Mesodermal cell (in vitro differentiated cells): ENCODE data around the gene LAIR1.
"Not testable (repeated sequence)": the region's sequence is repeated elsewhere in the genome, so short reads cannot be mapped to it uniquely, and the experiment has no call there.

ENCODE experiments used
- H3K27ac ChIP-seq: 2 replicates; pipeline ENCODE4 v1.7.0; 2013; ENCODE audit warnings: mild to moderate bottlenecking, low read depth, low read length, moderate library complexity; ENCODE audit not compliant: severe bottlenecking
- H3K36me3 ChIP-seq: 2 replicates; pipeline ENCODE4 v1.7.1; 2013; ENCODE audit warnings: mild to moderate bottlenecking, low read length, moderate library complexity; ENCODE audit not compliant: control insufficient read depth, insufficient read depth
- H3K4me1 ChIP-seq: one replicate; pipeline ENCODE4 v1.7.1; 2013; ENCODE audit warnings: mild to moderate bottlenecking, low read length; ENCODE audit not compliant: insufficient read depth, control insufficient read depth, poor library complexity, severe bottlenecking
- H3K4me3 ChIP-seq: 2 replicates; pipeline ENCODE4 v1.7.0; 2013; ENCODE audit warnings: low read length, control low read depth, mild to moderate bottlenecking; ENCODE audit not compliant: insufficient read depth, poor library complexity, severe bottlenecking; ENCODE audit errors: extremely low read depth
- H3K9me3 ChIP-seq: 2 replicates; pipeline ENCODE4 v1.7.1; 2013; ENCODE audit warnings: mild to moderate bottlenecking, low read length, moderate library complexity; ENCODE audit not compliant: control insufficient read depth
- WGBS, 2 experiments: methylation state at CpG; one replicate each; pipeline ENCODE4 v1.1.5; 2013; ENCODE audit warnings: missing lambda C conversion rate in 2 of 2; ENCODE audit not compliant: insufficient coverage in 2 of 2; 5-methylcytosine and 5-hydroxymethylcytosine counted together

LAIR1 gene

DNA sequence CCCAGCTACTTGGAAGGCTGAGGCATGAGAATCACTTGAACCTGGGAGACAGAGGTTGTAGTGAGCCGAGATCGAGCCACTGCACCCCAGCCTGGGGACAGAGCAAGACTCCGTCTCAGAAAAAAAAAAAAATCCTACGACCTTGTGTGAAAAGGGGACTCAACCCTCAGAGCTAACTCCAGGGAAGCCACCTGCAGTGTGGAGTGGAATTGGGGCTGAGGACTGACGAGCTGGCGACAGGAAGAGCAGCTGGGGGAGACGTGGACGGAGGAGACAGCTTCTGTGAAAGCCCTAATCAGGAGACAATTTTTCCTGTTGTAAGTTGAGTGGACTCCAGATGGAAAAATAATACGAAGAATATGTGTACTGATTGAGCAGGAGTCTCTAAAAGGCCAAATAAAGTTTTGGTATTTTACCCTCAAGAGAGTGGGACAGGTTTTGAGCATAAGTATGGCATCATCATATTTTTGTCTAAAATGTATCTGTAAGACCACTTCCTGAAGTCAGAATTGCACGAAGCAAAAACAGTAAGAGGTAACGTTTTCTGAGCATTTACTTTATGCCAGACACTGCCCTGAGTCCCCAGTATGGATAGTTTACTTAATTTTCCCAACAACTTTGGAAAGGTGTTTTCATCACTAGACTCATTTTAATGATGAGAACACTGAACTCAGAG is 12.0 kb upstream of the LAIR1 start:
- Histone ChIP-seq H3K9me3 (no peaks in the 10 kb centered on the region), H3K36me3 (no peaks in the 10 kb centered on the region), H3K27ac (no peak overlapping the region), H3K4me1 (no peaks in the 10 kb centered on the region), H3K4me3 (no peak overlapping the region)
- 77 to 80% methylated on average over 7 to 10 of the region's 11 CpGs for WGBS, 2 experiments

DNA sequence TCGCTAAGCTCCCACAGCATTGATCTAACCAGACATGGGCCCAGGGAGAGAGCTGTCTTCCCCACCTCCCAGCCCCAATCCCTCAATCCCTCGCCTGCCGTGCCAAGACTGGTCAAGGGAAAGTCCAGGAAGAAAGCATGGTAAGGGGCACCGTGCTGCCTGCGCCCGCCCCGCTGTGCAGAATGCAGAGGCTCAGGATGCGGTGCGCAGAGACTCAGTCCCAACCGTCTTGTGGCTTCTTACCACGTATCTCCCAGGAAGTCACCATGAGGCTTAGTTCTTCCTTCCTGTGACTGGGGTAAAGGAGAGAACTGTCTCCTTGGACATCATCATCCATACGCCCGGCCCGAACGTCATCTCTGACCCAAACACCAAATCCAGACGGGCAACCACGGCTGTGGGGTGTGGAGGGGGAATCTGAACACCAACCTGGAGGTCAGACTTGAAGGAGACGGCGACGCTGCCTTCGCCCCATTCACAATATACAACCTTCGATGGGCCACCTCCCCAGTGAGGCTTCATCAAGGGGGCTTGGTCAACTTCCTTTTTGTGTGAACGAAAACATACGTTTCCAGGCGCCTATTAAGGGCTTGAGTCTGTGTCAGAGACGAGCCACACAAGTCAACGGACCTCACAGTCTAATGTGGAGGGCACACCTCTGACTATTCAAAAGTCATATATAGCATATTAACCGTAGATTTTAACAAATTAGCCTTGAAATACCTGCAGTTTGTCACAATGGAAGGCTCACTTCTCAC is 10.6 kb upstream of the LAIR1 start:
- H3K4me1 ChIP-seq, H3K9me3 ChIP-seq, H3K4me3 ChIP-seq, H3K27ac ChIP-seq, H3K36me3 ChIP-seq: not testable (repeated sequence)
- WGBS, 2 experiments, result 89% methylated on average over 14 to 15 of the region's 28 CpGs

DNA sequence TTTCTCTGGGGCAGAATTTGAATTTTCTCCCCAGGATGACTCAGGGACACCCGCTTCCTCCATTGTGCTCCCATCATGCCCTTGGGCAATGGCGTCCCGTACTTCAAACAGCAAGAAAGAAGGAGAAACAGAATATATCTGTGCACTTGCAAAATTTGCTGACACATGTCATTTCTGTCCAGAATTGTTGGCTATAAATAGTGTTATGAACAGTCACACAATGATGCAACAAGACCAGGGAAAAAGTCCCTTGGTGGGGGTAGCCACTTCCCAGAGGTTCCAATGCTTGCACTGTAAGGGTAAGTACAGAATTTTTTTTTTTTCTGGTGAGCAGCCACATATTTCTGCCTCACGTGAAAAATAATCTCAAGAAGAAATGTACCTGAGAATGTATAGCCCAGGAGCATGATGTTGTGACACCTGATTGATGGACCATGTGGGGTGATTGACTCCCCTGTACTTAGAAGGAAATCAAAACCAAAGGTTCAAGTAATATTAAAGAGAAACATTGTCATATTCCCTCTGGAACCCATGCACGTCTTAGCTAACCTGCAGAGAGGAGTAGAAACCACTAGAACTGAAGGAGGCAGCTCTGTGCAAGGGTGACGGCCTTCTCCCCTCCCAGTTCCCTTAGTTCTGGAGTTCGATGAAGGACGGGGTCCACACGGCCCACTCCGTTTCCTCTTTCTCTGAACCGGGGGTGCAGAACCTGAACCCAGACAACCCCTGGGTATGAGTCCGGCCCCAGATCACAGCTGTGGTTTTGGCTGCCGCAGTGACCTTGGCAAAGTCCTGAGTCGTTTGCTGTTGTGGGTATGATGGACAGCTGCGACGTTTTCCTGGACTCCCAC is 9.3 kb upstream of the LAIR1 start:
- Histone ChIP-seq H3K36me3 (no peaks in the 10 kb centered on the region), H3K4me1 (no peaks in the 10 kb centered on the region), H3K27ac (no peak overlapping the region), H3K4me3 (no peak overlapping the region), H3K9me3 (no peaks in the 10 kb centered on the region)
- 90 to 93% methylated on average over 6 to 9 of the region's 16 CpGs for WGBS, 2 experiments

DNA sequence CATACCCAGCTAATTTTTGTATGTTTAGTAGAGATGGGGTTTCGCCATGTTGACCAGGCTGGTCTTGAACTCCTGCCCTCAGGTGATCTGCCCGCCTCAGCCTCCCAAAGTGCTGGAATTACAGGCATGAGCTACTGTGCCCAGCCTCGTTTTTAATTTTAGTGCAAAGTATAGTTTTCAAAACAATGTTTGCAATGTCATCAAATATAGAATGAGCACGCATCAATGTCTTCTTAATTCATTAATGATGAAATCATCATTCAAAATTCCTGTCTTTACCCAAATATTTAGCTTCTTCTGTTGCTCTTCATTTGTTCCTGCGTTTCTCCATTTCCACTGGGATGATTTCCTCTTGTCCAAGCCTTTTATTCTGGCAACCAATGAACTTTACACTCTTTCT is 6.7 kb upstream of the LAIR1 start:
- not testable (repeated sequence) for H3K4me3 ChIP-seq, H3K9me3 ChIP-seq, H3K4me1 ChIP-seq, H3K36me3 ChIP-seq, H3K27ac ChIP-seq
- 75 to 98% methylated on average over 2 to 4 of the region's 5 CpGs for WGBS, 2 experiments

DNA sequence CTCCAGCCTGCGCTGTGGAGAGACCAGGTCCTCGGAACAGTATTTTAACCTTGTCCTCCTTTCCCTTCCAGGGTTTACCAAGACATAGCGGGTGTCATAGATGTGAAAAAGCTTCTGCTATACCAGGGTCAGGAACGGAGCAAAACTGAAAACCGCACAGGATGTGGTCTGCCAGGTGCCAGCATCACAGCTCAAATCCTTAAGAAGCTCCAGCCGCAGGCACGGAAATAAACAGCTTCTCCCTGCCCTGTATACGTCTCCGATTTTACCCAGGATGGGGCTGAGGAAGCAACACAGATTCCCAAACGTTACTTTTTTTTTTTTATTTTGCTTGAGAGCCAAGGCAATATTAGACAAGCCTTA is 5.7 kb upstream of the LAIR1 start:
- not testable (repeated sequence) for H3K27ac ChIP-seq, H3K36me3 ChIP-seq, H3K4me3 ChIP-seq, H3K9me3 ChIP-seq, H3K4me1 ChIP-seq
- WGBS, 2 experiments, result 81 to 86% methylated on average over 6 of the region's 10 CpGs

DNA sequence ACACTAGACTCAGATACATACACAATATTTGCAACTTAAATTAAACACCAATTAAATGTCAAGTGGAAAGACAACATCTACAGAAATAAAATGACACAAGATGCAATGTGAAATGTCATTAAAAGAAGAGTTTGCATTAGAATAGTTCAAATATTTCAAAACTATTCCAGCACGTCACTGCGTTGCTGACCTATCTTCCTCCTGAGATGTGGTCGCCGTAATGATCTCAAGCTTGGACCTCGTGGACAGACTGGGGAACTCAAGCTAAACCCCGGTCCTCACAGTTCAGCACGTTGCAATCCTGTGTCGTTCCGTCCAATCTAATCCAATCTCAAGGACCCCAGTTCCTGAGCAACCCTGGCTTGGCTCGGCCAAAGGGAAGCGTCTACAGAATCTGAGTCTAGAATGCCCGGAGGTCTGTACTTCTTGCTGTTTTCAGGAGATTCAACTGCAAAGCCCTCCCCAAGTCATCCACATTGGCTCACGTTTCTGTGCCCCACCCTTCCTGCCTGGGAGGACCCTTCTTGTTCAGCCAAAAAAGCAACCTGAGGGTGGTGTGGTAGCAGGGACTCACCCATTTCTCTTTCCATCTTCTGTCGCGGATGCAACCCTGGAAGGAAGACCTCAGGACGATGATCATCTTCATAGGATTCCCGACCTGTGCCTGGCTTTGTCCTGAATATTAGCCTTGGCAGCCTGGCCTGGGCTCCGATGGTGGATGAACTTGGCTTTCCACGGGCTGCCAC is 5.1 kb upstream of the LAIR1 start:
- H3K36me3 ChIP-seq, H3K4me3 ChIP-seq, H3K9me3 ChIP-seq, H3K27ac ChIP-seq, H3K4me1 ChIP-seq: not testable (repeated sequence)
- 96 to 100% methylated on average over 5 of the region's 19 CpGs for WGBS, 2 experiments

DNA sequence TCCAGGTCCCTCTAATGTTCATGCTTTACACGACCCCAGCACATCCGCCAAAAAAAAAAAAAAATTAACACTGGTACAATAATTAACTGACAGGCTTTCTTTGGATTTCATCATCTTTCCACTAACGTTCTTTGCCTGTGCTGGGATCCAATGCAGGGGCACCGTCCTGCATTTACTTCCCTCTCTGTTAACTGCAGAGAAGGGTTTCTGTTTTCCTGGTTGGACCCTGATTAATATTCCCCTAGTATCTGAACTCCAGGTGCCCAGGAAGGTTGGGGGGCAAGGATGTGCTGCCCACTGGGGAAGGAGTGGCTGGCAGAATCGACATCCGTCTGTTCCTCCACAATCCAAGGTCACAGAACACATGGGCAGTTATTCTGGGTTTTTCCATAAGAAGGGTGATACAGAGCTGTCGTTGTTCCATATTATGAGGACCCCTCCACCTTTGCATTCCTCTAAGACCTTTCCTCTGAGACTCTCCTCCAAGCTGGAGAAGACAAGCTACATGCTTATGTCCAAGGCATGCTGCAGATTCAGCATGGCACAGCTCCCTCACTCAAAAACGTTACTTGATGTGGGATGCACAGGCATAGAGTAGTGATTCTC is 4.5 kb upstream of the LAIR1 start:
- Histone ChIP-seq H3K9me3 (no peaks in the 10 kb centered on the region), H3K4me3 (no peak overlapping the region), H3K36me3 (no peaks in the 10 kb centered on the region), H3K4me1 (no peaks in the 10 kb centered on the region), H3K27ac (no peak overlapping the region)
- 75 to 80% methylated on average over 6 to 7 of the region's 8 CpGs for WGBS, 2 experiments

DNA sequence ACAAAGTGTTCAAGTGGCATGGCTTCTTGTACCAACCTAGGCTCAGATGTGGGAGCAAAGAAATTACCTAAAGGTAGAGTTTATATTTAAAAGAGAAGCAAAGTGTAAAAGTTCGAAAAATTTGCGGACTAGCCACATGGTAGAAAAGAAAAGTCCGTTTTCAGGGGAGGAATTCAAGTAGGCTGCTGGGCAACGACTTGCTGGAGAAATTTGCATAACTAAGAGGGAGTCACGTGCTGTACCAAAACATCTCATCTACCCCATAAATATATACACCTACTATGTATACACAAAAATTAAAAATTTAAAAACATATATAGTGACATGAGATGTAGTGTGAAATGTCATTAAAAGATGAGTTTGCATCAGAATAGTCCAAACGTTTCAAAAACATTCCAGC is 2.1 kb upstream of the LAIR1 start:
- WGBS, 2 experiments, result 29 to 74% methylated on average over 1 to 4 of the region's 6 CpGs
- Histone ChIP-seq H3K27ac (no peak overlapping the region), H3K36me3 (no peaks in the 10 kb centered on the region), H3K9me3 (no peaks in the 10 kb centered on the region), H3K4me3 (no peak overlapping the region), H3K4me1 (no peaks in the 10 kb centered on the region)

DNA sequence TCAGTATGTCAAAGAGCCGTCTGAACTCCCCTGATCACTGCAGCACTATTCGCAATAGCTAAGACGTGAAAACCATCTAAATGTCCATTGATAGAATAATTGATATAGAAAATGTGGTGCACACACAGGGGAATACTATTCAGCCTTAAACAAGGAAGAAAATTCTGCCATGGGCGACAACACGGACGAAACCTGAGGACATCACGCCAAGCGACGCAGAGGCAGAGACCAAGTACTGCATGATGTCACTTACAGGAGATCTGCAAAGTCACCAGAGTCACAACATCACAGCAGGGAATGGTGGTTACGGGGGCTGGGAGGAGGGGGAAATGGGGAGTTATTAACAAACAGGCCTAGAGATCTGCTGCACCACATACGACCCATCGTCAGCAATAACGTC is 1.1 kb upstream of the LAIR1 start:
- not testable (repeated sequence) for H3K9me3 ChIP-seq, H3K36me3 ChIP-seq, H3K4me1 ChIP-seq, H3K4me3 ChIP-seq, H3K27ac ChIP-seq
- 96 to 100% methylated on average over 1 to 9 of the region's 13 CpGs for WGBS, 2 experiments

DNA sequence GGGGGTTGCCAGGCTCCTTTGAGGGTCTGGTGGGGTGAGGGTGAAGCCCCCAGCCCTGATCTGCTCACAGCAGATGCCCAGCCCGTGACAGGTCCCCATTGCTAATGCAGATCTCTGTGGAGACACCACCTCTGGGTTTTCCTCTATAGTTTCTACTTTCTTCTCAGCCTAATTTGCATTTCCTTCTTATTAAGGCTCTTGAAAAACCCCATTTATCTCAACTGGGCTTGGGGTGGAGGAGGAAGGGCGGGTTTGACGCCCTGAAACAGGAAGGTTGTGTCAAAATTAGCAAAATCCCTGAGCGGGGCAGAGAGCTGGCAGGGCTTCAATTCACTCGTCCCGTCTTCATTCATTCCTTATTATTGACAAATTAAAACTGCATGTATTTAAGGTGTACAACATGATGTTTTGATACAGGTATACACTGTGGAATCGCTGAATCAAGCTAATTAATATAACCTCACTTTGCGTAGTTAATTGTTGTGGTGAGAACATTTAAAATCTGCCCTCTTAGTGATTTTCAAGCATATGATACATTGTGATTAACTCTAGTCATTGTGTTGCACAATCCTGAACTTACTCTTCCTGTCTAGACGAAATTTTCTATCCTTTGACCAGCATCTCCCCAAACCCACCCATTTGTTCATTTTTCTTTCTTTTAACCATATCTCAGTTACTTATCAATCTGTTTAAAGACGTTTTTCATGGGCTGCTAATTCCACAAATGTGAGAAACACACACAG is 2.9 kb downstream of the LAIR1 start:
- not testable (repeated sequence) for H3K36me3 ChIP-seq, H3K9me3 ChIP-seq, H3K27ac ChIP-seq, H3K4me3 ChIP-seq, H3K4me1 ChIP-seq
- WGBS, 2 experiments, result 78 to 84% methylated on average over 1 to 2 of the region's 10 CpGs
